HEK293 (cell line): Measurements from ENCODE around the gene OPTN.
"Not testable (repeated sequence)": the region's sequence is repeated elsewhere in the genome, so short reads cannot be mapped to it uniquely, and the experiment has no call there.

Experiments used
- CTCF ChIA-PET: fragments of 350-600 bp; formaldehyde crosslinking; extraction: SDS; loops from one replicate; lab custom pipeline; 2021; ENCODE audit warnings: antibody characterized with exemption; lab: Yijun Ruan, JAX
- POLR2A ChIA-PET: fragments of 300-600 bp; formaldehyde crosslinking; extraction: SDS; loops from one replicate; lab custom pipeline; 2020; ENCODE audit warnings: antibody characterized with exemption, inconsistent platforms; lab: Yijun Ruan, JAX
- H3K27ac ChIP-seq: fragments of 200-500 bp; sonication (Bioruptor generic); 2 replicates; pipeline ENCODE4 v1.5.1; 2014; ENCODE audit warnings: low read depth, low read length, control low read depth, inconsistent platforms; ENCODE audit errors: extremely low read depth
- H3K36me3 ChIP-seq, 2 experiments: fragments of 200-500 bp in 1 of 2; sonication (Bioruptor generic) in 1 of 2; 1 replicate in 1 of 2; 2 replicates in 1 of 2; pipeline ENCODE4 v1.5.1; 2014 to 2017; ENCODE audit warnings: inconsistent platforms in 2 of 2, low read length in 2 of 2; ENCODE audit not compliant: control insufficient read depth in 2 of 2, insufficient read depth in 1 of 2
- H3K4me1 ChIP-seq: fragments of 200-500 bp; sonication (Bioruptor generic); 2 replicates; pipeline ENCODE4 v1.5.1; 2014; ENCODE audit warnings: mild to moderate bottlenecking, low read length, inconsistent platforms; ENCODE audit not compliant: control insufficient read depth, insufficient read depth
- H3K4me3 ChIP-seq: 2 replicates; pipeline ENCODE4 v1.5.1; 2011; ENCODE audit warnings: low read depth, mild to moderate bottlenecking, control low read depth, low read length, moderate library complexity
- H3K9me3 ChIP-seq: fragments of 200-500 bp; sonication (Bioruptor generic); 2 replicates; pipeline ENCODE4 v1.5.1; 2014; ENCODE audit warnings: low read depth, low read length, inconsistent platforms; ENCODE audit not compliant: control insufficient read depth, insufficient read depth
- KLF16 ChIP-seq: fragments of 450-650 bp; formaldehyde crosslinking; IDR thresholded peaks from 2 replicates; pipeline ENCODE4 v1.5.1; 2017; ENCODE audit warnings: missing biosample characterization, missing genetic modification characterization
- KLF7 ChIP-seq: fragments of 450-650 bp; formaldehyde crosslinking; IDR thresholded peaks from 2 replicates; pipeline ENCODE4 v1.5.1; 2016; ENCODE audit warnings: missing biosample characterization, missing genetic modification characterization, borderline replicate concordance
- TCF7L2 ChIP-seq: IDR thresholded peaks from 2 replicates; pipeline ENCODE4 v1.6.1; 2011; ENCODE audit warnings: low read depth, mild to moderate bottlenecking, inconsistent platforms, low read length, moderate library complexity, borderline replicate concordance
- ZNF121 ChIP-seq: fragments of 450-650 bp; formaldehyde crosslinking; IDR thresholded peaks from 2 replicates; pipeline ENCODE4 v1.5.1; 2016; ENCODE audit warnings: missing biosample characterization, missing genetic modification characterization
- ZNF501 ChIP-seq: fragments of 450-650 bp; formaldehyde crosslinking; IDR thresholded peaks from 2 replicates; pipeline ENCODE4 v1.5.1; 2016; ENCODE audit warnings: missing biosample characterization, missing genetic modification characterization
- ZNF585B ChIP-seq: fragments of 450-650 bp; formaldehyde crosslinking; IDR thresholded peaks from 2 replicates; pipeline ENCODE4 v1.5.1; 2016; ENCODE audit warnings: missing biosample characterization, missing genetic modification characterization
- ZNF830 ChIP-seq: fragments of 450-650 bp; IDR thresholded peaks from 2 replicates; pipeline ENCODE4 v1.5.0; 2018; ENCODE audit warnings: missing biosample characterization, missing genetic modification characterization, low read depth, mild to moderate bottlenecking, moderate library complexity
- TF ChIP-seq, protein P1 (sequence below): sonication (generic); formaldehyde crosslinking; IDR thresholded peaks from 2 replicates; pipeline ENCODE4 v1.8.1; 2022; ENCODE audit warnings: mild to moderate bottlenecking, moderate library complexity, missing genetic modification reagents
- TF ChIP-seq, protein P2 (sequence below): fragments of 450-650 bp; formaldehyde crosslinking; IDR thresholded peaks from 2 replicates; pipeline ENCODE4 v1.5.1; 2016; ENCODE audit warnings: missing biosample characterization, missing genetic modification characterization
- TF ChIP-seq, protein P3 (sequence below): fragments of 450-650 bp; formaldehyde crosslinking; IDR thresholded peaks from 2 replicates; pipeline ENCODE4 v1.5.1; 2016; ENCODE audit warnings: missing biosample characterization, missing genetic modification characterization
- TF ChIP-seq, protein P4 (sequence below): fragments of 450-650 bp; formaldehyde crosslinking; IDR thresholded peaks from 2 replicates; pipeline ENCODE4 v1.5.1; 2016; ENCODE audit warnings: missing biosample characterization, missing genetic modification characterization
- TF ChIP-seq, protein P5 (sequence below): fragments of 450-650 bp; formaldehyde crosslinking; IDR thresholded peaks from 2 replicates; pipeline ENCODE4 v1.5.1; 2017; ENCODE audit warnings: missing biosample characterization, missing genetic modification characterization

The OPTN gene

DNA sequence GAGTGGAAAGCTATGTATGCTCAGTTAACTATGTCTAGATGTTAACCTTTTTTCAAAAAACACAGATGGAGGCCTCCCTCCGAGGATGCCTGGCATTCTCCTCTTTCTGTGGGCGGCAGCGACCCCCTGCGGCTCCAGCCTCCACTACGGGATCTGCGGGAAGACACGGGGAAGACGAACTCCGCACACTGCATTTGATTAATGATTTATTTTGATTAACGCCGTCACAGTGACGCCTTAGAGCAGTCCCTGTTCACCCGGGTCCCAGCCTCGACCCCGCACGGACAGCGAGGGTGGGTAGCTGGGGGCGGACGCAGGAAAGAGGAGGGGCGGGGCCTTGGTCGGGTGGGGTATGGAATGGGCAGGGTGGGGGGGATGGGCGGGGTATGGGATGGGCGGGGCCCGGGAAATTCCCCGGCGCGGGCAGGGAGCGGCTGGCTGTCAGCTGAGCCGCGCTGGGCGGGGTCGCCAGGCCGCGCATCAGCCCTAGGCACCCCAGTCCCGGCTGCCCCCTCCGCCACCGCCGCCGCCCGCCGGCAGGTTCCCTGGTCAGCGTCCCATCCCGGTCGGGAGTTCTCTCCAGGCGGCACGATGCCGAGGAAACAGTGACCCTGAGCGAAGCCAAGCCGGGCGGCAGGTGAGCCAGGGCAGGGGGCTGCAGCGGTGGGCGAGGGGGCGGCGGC lies at the start of gene OPTN (continued):
- TF ChIP-seq ZNF501 (tag by site-specific recombination) (no peak), KLF16 (tag by site-specific recombination) (peak; percentile 8)
- TF ChIP-seq, protein P1, sequence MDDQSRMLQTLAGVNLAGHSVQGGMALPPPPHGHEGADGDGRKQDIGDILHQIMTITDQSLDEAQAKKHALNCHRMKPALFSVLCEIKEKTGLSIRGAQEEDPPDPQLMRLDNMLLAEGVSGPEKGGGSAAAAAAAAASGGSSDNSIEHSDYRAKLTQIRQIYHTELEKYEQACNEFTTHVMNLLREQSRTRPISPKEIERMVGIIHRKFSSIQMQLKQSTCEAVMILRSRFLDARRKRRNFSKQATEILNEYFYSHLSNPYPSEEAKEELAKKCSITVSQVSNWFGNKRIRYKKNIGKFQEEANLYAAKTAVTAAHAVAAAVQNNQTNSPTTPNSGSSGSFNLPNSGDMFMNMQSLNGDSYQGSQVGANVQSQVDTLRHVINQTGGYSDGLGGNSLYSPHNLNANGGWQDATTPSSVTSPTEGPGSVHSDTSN (CRISPR knock-in tag), result peak; percentile 56; the same call in 1 of the 2 replicates

DNA sequence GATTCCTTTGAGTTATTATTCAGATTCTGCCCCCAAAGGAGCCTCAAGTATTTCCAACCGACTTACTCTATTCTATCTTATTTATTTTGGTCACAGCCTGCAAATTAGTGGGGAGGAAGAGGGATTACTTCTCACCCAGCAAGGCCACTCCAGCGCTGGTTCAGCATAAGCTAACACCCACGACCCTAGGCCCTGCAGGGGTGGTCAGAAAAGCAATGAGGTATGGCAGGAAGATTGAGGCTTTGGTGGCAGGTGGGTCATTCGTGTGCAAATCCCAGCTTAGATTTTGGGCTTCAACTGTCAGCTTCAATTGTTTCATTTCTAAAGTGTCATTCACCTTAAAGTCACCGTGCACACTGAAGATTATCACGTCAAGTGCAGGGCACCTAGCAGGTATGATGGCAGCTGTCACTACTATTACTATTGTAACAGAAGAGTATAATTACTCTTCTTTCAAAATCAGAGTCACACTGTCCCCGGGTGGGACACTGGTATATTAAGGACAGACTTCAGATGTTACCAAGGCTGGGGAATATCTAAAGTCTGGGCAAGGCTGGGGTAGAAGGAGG lies 48.8 kb upstream of the OPTN start:
- H3K4me1 ChIP-seq, result no peaks in the 10 kb centered on the region
- H3K9me3 ChIP-seq, result no peaks in the 10 kb centered on the region
- TF ChIP-seq ZNF585B (tag by site-specific recombination), result no peak
- TF ChIP-seq ZNF830, result no peak
- TF ChIP-seq, protein P2, sequence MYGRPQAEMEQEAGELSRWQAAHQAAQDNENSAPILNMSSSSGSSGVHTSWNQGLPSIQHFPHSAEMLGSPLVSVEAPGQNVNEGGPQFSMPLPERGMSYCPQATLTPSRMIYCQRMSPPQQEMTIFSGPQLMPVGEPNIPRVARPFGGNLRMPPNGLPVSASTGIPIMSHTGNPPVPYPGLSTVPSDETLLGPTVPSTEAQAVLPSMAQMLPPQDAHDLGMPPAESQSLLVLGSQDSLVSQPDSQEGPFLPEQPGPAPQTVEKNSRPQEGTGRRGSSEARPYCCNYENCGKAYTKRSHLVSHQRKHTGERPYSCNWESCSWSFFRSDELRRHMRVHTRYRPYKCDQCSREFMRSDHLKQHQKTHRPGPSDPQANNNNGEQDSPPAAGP (tag by site-specific recombination), result no peak
- TF ChIP-seq TCF7L2, result no peak
- no peak for TF ChIP-seq KLF7
- TF ChIP-seq, all 188 proteins: peak for 0
- Histone ChIP-seq H3K4me3 (no peak overlapping the region), H3K27ac (no peak overlapping the region), H3K36me3 (no peaks in the 10 kb centered on the region)
- POLR2A ChIA-PET, result no interaction called here
- CTCF ChIA-PET, result interaction anchor here (0.6 to 1.3 kb wide), 2 partner anchors 24 to 40 kb away, joined by 5 to 10 read pairs; no protein-coding TSS in a partner anchor

DNA sequence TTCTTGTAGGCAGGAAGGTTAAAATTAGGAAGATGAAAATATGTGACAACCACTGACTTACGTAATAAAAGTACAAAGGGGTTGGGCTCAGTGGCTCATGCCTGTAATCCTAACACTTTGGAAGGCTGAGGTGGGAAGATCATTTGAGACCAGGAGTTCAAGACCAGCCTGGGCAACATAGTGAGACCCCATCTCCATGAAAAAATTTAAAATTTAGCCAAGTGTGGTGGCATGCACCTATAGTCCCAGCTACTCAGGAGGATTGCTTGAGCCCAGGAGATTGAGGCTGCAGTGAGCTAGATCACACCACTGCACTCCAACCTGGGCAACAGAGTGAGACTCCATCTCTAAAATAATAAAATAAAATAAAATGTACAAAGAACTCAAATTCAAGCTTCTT lies 46.8 kb upstream of the OPTN start:
- H3K4me3 ChIP-seq, H3K36me3 ChIP-seq, POLR2A ChIA-PET, H3K27ac ChIP-seq, H3K9me3 ChIP-seq, H3K4me1 ChIP-seq: not testable (repeated sequence)
- CTCF ChIA-PET, result interaction anchor here (0.6 to 1.1 kb wide), 4 partner anchors 11 to 470 kb away, joined by 3 to 8 read pairs (median 4); no protein-coding TSS in a partner anchor
- peak; percentile 78 for TF ChIP-seq ZNF121 (tag by site-specific recombination)

DNA sequence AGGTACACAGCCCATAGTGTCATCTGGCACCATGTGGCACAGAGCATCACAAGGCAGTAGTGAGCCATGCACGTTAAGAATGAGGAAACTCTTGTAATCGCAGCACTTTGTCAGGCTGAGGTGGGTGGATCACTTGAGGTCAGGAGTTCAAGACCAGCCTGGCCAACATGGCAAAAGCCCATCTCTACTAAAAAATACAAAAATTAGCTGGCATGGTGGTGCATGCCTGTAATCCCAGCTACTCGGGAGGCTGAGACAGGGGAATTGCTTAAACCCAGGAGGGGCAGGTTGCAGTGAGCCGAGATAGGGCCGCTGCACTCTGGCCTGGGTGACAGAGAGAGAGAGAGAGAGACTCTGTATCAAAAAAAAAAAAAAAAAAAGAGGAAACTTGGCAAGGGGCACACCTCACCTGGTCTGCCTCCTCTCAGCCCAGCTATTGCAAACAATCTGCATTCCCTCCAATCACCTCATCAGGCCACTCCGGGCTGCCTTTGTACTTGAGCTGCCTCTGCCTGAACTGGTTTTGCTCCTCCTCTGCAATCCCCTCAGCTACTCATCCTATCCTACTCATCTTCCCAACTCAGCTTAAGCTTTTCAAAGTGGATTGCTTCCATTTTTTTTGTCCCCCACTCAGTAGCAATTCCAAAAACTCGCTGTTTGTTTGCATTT lies 46.0 kb upstream of the OPTN start:
- Histone ChIP-seq H3K9me3 (no peaks in the 10 kb centered on the region), H3K27ac (no peak overlapping the region), H3K4me1 (no peaks in the 10 kb centered on the region), H3K4me3 (no peak overlapping the region), H3K36me3 (no peaks in the 10 kb centered on the region)
- POLR2A ChIA-PET, result no interaction called here
- TF ChIP-seq, protein P3, sequence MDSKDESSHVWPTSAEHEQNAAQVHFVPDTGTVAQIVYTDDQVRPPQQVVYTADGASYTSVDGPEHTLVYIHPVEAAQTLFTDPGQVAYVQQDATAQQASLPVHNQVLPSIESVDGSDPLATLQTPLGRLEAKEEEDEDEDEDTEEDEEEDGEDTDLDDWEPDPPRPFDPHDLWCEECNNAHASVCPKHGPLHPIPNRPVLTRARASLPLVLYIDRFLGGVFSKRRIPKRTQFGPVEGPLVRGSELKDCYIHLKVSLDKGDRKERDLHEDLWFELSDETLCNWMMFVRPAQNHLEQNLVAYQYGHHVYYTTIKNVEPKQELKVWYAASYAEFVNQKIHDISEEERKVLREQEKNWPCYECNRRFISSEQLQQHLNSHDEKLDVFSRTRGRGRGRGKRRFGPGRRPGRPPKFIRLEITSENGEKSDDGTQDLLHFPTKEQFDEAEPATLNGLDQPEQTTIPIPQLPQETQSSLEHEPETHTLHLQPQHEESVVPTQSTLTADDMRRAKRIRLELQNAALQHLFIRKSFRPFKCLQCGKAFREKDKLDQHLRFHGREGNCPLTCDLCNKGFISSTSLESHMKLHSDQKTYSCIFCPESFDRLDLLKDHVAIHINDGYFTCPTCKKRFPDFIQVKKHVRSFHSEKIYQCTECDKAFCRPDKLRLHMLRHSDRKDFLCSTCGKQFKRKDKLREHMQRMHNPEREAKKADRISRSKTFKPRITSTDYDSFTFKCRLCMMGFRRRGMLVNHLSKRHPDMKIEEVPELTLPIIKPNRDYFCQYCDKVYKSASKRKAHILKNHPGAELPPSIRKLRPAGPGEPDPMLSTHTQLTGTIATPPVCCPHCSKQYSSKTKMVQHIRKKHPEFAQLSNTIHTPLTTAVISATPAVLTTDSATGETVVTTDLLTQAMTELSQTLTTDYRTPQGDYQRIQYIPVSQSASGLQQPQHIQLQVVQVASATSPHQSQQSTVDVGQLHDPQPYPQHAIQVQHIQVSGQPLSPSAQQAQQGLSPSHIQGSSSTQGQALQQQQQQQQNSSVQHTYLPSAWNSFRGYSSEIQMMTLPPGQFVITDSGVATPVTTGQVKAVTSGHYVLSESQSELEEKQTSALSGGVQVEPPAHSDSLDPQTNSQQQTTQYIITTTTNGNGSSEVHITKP (tag by site-specific recombination), result no peak
- TF ChIP-seq, protein P4, sequence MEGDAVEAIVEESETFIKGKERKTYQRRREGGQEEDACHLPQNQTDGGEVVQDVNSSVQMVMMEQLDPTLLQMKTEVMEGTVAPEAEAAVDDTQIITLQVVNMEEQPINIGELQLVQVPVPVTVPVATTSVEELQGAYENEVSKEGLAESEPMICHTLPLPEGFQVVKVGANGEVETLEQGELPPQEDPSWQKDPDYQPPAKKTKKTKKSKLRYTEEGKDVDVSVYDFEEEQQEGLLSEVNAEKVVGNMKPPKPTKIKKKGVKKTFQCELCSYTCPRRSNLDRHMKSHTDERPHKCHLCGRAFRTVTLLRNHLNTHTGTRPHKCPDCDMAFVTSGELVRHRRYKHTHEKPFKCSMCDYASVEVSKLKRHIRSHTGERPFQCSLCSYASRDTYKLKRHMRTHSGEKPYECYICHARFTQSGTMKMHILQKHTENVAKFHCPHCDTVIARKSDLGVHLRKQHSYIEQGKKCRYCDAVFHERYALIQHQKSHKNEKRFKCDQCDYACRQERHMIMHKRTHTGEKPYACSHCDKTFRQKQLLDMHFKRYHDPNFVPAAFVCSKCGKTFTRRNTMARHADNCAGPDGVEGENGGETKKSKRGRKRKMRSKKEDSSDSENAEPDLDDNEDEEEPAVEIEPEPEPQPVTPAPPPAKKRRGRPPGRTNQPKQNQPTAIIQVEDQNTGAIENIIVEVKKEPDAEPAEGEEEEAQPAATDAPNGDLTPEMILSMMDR (tag by site-specific recombination), result no peak
- TF ChIP-seq, protein P5, sequence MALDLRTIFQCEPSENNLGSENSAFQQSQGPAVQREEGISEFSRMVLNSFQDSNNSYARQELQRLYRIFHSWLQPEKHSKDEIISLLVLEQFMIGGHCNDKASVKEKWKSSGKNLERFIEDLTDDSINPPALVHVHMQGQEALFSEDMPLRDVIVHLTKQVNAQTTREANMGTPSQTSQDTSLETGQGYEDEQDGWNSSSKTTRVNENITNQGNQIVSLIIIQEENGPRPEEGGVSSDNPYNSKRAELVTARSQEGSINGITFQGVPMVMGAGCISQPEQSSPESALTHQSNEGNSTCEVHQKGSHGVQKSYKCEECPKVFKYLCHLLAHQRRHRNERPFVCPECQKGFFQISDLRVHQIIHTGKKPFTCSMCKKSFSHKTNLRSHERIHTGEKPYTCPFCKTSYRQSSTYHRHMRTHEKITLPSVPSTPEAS (tag by site-specific recombination), result no peak
- CTCF ChIA-PET, result interaction anchor here (0.7 to 3.9 kb wide), 6 partner anchors 12 to 152 kb away, joined by 3 to 14 read pairs (median 6); no protein-coding TSS in a partner anchor
